IPS-20b (cell line): ENCODE data around the gene FLACC1.

Experiments used
- H3K27ac ChIP-seq: one replicate; pipeline ENCODE4 v1.5.1; 2013; ENCODE audit warnings: low read length
- H3K27me3 ChIP-seq: 2 replicates; pipeline ENCODE4 v1.6.1; 2013; ENCODE audit warnings: mild to moderate bottlenecking, low read length, inconsistent platforms; ENCODE audit not compliant: insufficient read depth
- H3K36me3 ChIP-seq: 2 replicates; pipeline ENCODE4 v1.6.1; 2013; ENCODE audit warnings: low read depth, mild to moderate bottlenecking, inconsistent platforms, low read length, moderate library complexity; ENCODE audit not compliant: insufficient read depth
- H3K4me1 ChIP-seq: 2 replicates; pipeline ENCODE4 v1.6.1; 2013; ENCODE audit warnings: mild to moderate bottlenecking, control low read depth, inconsistent platforms, low read length, moderate library complexity; ENCODE audit not compliant: insufficient read depth
- H3K4me3 ChIP-seq: 2 replicates; pipeline ENCODE4 v1.5.1; 2013; ENCODE audit warnings: mild to moderate bottlenecking, low read length, inconsistent platforms
- H3K9ac ChIP-seq: 2 replicates; pipeline ENCODE4 v1.6.1; 2013; ENCODE audit warnings: low read depth, mild to moderate bottlenecking, inconsistent platforms, low read length, moderate library complexity
- H3K9me3 ChIP-seq: 2 replicates; pipeline ENCODE4 v1.6.1; 2013; ENCODE audit warnings: mild to moderate bottlenecking, low read depth, low read length, inconsistent platforms; ENCODE audit not compliant: insufficient read depth

FLACC1 gene

GRCh38 chr2:201357221-201357620, at the start of gene FLACC1:
Gene FLACC1 (minus strand): TSS chr2:201357345. CDS start chr2:201351404, 5,941 bp downstream.
- H3K27ac ChIP-seq, result no peak within 1 kb of the TSS
- H3K4me1 ChIP-seq, result no peaks in the 10 kb centered on the region; the same call in 1 of the 2 replicates
- H3K27me3 ChIP-seq, result no peaks in the 10 kb centered on the region
- H3K4me3 ChIP-seq, result no peak within 1 kb of the TSS
- H3K9me3 ChIP-seq, result no peaks in the 10 kb centered on the region
- no peak within 1 kb of the TSS for H3K9ac ChIP-seq
- H3K36me3 ChIP-seq, result no peaks in the 10 kb centered on the region

- Histone ChIP-seq H3K27ac (no peak overlapping the region), H3K9me3 (no peaks in the 10 kb centered on the region), H3K9ac (no peak overlapping the region), H3K36me3 (peaks cover 4% of the 10 kb centered on the region; the same call in 1 of the 2 replicates), H3K27me3 (no peaks in the 10 kb centered on the region), H3K4me3 (no peak overlapping the region), H3K4me1 (no peaks in the 10 kb centered on the region)
These were observed 49.0 kb upstream of the FLACC1 start for GRCh38 chr2:201406077-201406662.

- no peaks in the 10 kb centered on the region for H3K4me1 ChIP-seq
- H3K27me3 ChIP-seq, result no peaks in the 10 kb centered on the region
- H3K27ac ChIP-seq, result no peak overlapping the region
- no peak overlapping the region for H3K9ac ChIP-seq
- H3K36me3 ChIP-seq, result peaks cover 4% of the 10 kb centered on the region; the same call in 1 of the 2 replicates
- no peaks in the 10 kb centered on the region for H3K9me3 ChIP-seq
- H3K4me3 ChIP-seq, result no peak overlapping the region
These were observed 47.6 kb upstream of the FLACC1 start for GRCh38 chr2:201404699-201405280.

GRCh38 chr2:201403880-201404279, 46.7 kb upstream of the FLACC1 start:
- Histone ChIP-seq H3K9me3 (no peaks in the 10 kb centered on the region), H3K27me3 (no peaks in the 10 kb centered on the region), H3K4me3 (no peak overlapping the region), H3K4me1 (no peaks in the 10 kb centered on the region), H3K27ac (no peak overlapping the region), H3K9ac (no peak overlapping the region), H3K36me3 (peaks cover 4% of the 10 kb centered on the region; the same call in 1 of the 2 replicates)

GRCh38 chr2:201402651-201403562, 45.8 kb upstream of the FLACC1 start:
- Histone ChIP-seq H3K27me3 (no peaks in the 10 kb centered on the region), H3K9ac (no peak overlapping the region), H3K4me1 (no peaks in the 10 kb centered on the region), H3K27ac (no peak overlapping the region), H3K9me3 (no peaks in the 10 kb centered on the region), H3K36me3 (peaks cover 7% of the 10 kb centered on the region), H3K4me3 (no peak overlapping the region)

GRCh38 chr2:201401815-201402214, 44.7 kb upstream of the FLACC1 start:
- H3K9me3 ChIP-seq, result no peaks in the 10 kb centered on the region
- peaks cover 18% of the 10 kb centered on the region for H3K36me3 ChIP-seq
- H3K9ac ChIP-seq, result no peak overlapping the region
- no peak overlapping the region for H3K4me3 ChIP-seq
- H3K27me3 ChIP-seq, result no peaks in the 10 kb centered on the region
- H3K27ac ChIP-seq, result no peak overlapping the region
- H3K4me1 ChIP-seq, result no peaks in the 10 kb centered on the region

- Histone ChIP-seq H3K36me3 (peaks cover 52% of the 10 kb centered on the region), H3K27me3 (no peaks in the 10 kb centered on the region), H3K9me3 (no peaks in the 10 kb centered on the region), H3K4me3 (no peak overlapping the region), H3K4me1 (no peaks in the 10 kb centered on the region), H3K27ac (no peak overlapping the region), H3K9ac (no peak overlapping the region)
These were observed 39.5 kb upstream of the FLACC1 start for GRCh38 chr2:201396595-201396994.

- H3K36me3 ChIP-seq, result peaks cover 50% of the 10 kb centered on the region
- no peaks in the 10 kb centered on the region for H3K27me3 ChIP-seq
- H3K4me3 ChIP-seq, result no peak overlapping the region
- peaks cover 8% of the 10 kb centered on the region; the same call in 1 of the 2 replicates for H3K4me1 ChIP-seq
- H3K9ac ChIP-seq, result no peak overlapping the region
- no peak overlapping the region for H3K27ac ChIP-seq
- H3K9me3 ChIP-seq, result no peaks in the 10 kb centered on the region
These were observed 26.0 kb upstream of the FLACC1 start for GRCh38 chr2:201383136-201383535.

GRCh38 chr2:201378496-201379397, 21.6 kb upstream of the FLACC1 start:
- Histone ChIP-seq H3K9me3 (no peaks in the 10 kb centered on the region), H3K9ac (0 out of 2 replicates have a peak overlapping the region, but pooled peaks have one; percentile 3), H3K4me3 (no peak overlapping the region), H3K27ac (no peak overlapping the region), H3K36me3 (peaks cover 21% of the 10 kb centered on the region), H3K27me3 (no peaks in the 10 kb centered on the region), H3K4me1 (peaks cover 9% of the 10 kb centered on the region; the same call in 1 of the 2 replicates)

GRCh38 chr2:201377218-201377617, 20.1 kb upstream of the FLACC1 start:
- H3K4me3 ChIP-seq, result no peak overlapping the region
- H3K27ac ChIP-seq, result no peak overlapping the region
- H3K9ac ChIP-seq, result no peak overlapping the region
- no peaks in the 10 kb centered on the region for H3K9me3 ChIP-seq
- peaks cover 9% of the 10 kb centered on the region; the same call in 1 of the 2 replicates for H3K4me1 ChIP-seq
- H3K27me3 ChIP-seq, result no peaks in the 10 kb centered on the region
- peaks cover 13% of the 10 kb centered on the region for H3K36me3 ChIP-seq

GRCh38 chr2:201369775-201370174, 12.6 kb upstream of the FLACC1 start:
- Histone ChIP-seq H3K4me1 (no peaks in the 10 kb centered on the region), H3K27me3 (no peaks in the 10 kb centered on the region), H3K36me3 (no peaks in the 10 kb centered on the region), H3K4me3 (no peak overlapping the region), H3K27ac (no peak overlapping the region), H3K9me3 (0 out of 2 replicates have a peak, but pooled peaks cover 7% of the 10 kb centered on the region), H3K9ac (no peak overlapping the region)
